ENCODE data around the gene EFCAB6. TPM values are rescaled to one million over a fixed set of nuclear protein-coding genes. Genes with fewer than 3 reads are reported as not detected.

EFCAB6 gene
- total RNA-seq, 1 experiment from 2014 or later, result 0.88 TPM

GRCh38 chr22:43745783-43746356 lies 66.2 kb downstream of the EFCAB6 start:
- no peak for DNase-seq (ENCODE audit: low spot score)

- no peak for DNase-seq (ENCODE audit: low spot score)
These were observed 66.7 kb downstream of the EFCAB6 start for GRCh38 chr22:43745411-43745770.

- no peak for DNase-seq (ENCODE audit: low spot score)
These were observed 67.2 kb downstream of the EFCAB6 start for GRCh38 chr22:43744700-43745410.

GRCh38 chr22:43743929-43744643 lies 68.0 kb downstream of the EFCAB6 start:
- no peak for DNase-seq (ENCODE audit: low spot score)

DNA sequence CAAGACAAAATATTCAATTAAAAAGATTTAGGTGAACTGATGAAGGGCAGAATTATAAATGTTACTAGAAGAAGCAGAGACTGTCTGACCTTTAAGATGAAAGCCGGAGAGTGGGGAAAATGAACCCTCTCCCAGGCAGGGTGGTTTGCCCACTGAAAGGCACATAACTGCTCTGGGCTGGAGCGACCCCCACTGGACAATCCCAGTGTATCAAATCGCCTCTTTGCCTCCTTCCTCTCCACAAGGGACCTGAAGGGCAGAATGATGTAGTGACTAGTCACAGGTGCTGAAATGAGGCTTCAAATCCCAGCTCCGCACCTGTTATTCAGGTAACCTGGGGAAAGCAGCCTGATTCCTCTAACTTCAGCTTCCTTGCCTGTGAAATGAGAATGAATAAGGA lies 69.0 kb downstream of the EFCAB6 start:
- DNase-seq (ENCODE audit: low spot score), result no peak

GRCh38 chr22:43742154-43742950 lies 69.8 kb downstream of the EFCAB6 start:
- DNase-seq (ENCODE audit: low spot score), result no peak

DNA sequence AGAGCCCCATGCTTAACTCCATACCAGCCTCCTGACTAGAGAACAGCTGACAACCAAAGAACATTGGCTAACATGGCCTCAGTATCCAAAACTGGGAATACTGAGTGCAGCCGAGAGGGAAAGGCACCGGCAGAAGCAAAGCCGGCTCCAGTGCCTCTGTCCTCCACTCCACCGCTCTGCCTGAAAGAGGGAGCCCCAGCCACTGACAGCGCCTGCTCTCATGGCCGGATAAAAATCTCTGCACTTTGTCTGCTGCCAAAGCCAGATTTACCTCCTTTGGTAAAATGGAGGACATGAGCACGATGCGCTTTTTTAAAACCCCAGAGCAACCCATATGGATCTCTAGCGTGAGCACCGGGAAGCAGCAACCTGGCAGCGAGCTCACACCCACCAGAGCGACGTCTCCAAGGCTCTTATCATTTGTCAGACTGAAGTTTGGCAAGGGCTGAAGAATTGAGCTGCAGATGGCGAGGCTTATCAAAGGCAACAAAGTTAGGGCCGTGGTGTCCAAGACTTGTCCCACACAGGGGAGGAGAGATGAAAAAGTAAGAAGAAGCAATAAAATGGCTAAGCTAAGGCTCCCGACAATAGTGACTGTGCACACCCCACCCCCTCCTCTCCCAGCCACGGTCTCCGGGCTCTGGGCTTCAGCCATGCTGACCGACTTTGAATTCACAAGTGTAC lies 71.4 kb downstream of the EFCAB6 start:
- no peak for DNase-seq (ENCODE audit: low spot score)

DNA sequence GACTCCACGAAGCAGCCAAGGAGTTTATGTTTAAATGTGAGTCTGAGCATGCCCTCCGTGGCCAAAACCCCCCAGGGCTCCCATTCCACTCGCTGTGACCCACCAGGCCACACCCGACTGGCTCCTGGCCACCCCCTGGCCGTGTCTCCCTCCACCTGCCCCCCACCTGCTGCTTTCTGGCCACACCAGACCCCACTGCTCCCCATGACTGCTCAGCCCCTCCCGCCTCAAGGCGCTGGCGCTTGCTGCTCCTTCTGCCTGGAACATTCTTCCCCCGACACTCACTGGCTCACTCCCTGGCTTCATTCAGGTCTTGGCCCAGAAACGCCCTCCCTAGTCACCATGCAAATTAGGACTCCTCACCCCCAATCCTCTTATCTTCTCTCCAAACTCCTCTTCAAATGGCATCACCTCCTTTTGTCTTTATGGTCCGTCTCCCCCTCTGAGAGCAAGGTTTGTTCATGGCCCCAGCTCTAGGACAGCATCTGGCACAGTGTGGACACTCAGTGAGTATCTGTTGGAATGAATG lies 72.2 kb downstream of the EFCAB6 start:
- DNase-seq (ENCODE audit: low spot score), result no peak

DNA sequence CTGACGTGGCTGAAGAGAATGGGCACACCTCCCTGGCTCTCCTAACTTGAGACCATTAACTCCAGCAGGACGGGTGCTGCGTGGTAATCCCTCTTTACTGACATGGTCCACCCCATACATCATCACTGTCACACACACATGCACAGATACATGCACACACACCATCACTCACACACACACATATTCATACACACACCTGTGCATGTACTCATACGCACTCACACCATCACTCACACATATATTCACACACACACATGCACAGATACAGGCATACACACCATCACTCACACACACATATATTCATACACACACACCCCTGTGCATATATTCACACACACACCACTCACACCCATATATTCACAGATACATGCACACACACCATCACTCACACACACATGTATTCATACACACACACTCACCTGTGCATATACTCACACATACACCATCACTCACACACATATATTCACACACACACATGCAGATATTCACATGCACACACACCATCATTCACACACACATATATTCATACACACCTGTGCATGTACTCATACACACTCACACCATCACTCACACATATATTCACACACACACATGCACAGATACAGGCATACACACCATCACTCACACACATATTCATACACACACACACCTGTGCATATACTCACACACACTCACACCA lies 74.8 kb downstream of the EFCAB6 start:
- no peak for DNase-seq (ENCODE audit: low spot score)

DNA sequence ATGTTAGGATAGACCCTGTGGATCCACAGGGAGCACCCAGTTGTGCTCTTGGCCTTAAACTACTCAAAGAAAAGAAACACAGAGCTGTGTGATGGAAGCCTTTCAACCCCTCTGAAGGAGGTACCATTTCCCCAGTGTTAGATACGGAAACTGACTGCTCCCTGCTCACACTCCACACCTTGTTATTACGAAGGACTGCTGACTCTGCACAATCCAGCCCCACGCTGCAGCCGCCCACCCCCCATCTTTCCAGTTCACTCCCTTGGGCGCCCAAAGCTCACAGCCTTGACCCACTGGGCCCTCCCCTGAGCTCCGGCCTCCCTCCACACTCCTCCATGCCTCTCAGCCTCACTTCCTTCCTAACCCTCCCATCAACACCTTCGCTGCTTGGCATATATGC lies 75.5 kb downstream of the EFCAB6 start:
- no peak for DNase-seq (ENCODE audit: low spot score)

DNA sequence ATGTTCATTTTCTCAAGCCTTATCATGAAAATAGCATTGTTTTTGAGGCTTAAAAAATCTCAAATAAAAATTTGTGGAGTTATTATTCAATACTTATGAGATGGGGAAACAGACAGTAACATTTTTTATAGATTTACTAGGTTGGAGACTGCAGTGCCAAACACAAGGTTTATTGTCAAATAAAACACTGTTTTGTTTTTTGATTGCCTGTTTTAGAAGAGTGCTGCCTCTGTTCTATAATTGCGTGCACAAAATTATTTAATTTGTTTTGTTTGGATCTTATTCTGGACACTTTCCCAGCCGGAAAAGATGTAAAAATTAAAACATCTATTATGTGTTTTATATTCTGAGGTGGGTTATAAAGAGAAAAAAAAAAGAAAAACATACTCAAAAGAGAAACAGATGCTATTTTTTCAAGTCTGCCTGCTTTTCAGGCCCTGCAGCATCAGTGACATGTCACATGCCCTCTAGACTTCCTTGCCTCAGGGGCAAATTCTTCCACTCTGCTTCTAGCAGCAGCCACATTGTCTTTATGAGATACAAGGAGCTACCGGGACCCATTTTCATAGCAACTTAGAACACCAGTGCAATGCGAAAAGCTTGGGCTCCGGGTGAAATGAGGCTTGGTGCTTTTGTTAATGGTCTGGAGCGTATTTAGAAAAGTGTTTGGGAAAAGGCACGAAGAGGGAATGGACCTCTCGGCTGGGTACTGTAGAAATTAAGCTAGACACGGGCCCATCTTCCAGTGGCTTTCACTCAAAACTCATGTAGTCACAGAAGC lies 77.5 kb downstream of the EFCAB6 start:
- DNase-seq (ENCODE audit: low spot score), result no peak

DNA sequence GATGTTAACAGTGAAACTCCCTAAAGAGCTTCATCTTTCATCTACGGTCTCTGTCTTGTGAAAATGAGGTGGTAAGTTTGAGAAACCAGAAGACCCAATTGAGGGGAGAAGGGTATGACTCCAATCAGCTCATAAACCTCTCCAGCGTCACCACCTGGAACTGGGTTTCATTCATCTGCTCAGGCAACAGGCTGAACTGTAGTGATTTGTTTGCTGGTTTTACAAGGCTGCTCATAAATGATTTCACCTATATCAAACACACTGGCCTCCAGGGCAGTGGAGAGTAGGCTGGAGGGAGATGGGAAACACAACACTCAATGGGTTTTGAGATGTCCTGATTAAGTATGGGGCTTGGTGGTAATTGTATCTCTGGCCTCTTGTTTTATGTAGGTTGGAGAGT lies 79.0 kb downstream of the EFCAB6 start:
- no peak for DNase-seq (ENCODE audit: low spot score)

GRCh38 chr22:43731988-43732387 lies 80.1 kb downstream of the EFCAB6 start:
- DNase-seq (ENCODE audit: low spot score), result no peak

- no peak for DNase-seq (ENCODE audit: low spot score)
These were observed 85.1 kb downstream of the EFCAB6 start for GRCh38 chr22:43726964-43727543.

GRCh38 chr22:43726322-43726721 lies 85.8 kb downstream of the EFCAB6 start:
- no peak for DNase-seq (ENCODE audit: low spot score)

DNA sequence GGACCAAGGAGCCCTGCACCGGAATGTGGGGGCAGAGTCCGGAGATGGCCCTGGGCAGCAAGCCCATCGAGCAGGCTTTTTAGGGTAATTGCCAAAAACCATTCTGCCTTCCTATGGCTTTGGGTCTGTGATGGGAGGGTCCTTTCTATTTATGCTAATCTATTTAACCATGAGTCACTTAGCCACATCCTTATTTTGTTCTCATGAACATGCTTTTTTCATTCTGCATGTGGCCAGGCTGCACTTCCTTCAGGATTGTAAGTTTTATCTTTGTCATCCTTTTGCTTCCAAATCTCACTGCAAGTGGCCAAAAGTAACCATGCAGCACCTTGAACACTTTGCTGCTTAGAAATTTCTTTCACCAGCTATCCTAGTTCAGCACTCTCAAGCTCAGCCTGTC lies 88.3 kb downstream of the EFCAB6 start:
- DNase-seq (ENCODE audit: low spot score), result peak; percentile 14

GRCh38 chr22:43722444-43722843 lies 89.7 kb downstream of the EFCAB6 start:
- no peak for DNase-seq (ENCODE audit: low spot score)

DNA sequence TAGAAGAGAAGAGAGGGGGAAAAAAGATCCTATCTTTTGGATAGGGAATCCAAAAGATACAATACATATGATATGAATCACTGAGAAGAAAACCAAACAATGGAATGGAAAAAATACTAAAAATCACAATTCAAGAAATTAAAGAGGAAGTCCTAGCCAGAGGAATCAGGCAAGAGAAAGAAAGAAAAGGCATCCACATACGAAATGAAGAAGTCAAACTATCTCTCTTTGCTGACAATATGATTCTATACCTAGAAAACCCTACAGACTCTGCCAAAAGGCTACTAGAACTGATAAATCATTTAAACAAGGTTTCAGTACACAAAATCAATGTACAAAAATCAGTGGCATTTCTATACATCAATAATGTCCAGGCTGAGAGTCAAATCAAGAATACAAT lies 91.4 kb downstream of the EFCAB6 start:
- DNase-seq (ENCODE audit: low spot score), result no peak

GRCh38 chr22:43714104-43714503 lies 98.0 kb downstream of the EFCAB6 start:
- no peak for DNase-seq (ENCODE audit: low spot score)

DNA sequence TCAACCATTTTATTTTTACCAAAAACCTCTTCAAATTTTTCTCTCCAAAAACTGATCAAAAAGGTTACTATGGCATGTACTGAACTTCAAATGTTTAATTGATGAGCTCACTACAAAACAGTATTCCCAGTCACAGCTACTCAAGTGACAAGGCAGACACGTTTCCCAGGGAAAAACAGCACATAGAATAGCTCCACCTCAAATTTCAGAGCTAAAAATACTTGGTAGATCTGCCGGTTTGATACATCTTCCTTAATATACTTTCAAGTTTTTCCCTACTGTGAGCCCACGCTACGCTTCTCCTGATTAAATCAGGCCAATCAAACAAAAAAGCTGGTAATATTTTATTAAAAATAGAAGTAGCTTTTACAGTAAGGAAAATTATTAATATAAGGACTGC lies 100.4 kb downstream of the EFCAB6 start:
- no peak for DNase-seq (ENCODE audit: low spot score)
